Kidney (tissue), 14 donors: Measurements from ENCODE around the gene TTLL11. TPM values are rescaled to one million over a fixed set of nuclear protein-coding genes. Genes with fewer than 3 reads are reported as not detected.

Experiments used
- DNase-seq, 5 donors: peaks; one replicate each; pipeline ENCODE4 v3.0.0-alpha.2; 2013 to 2020
- FAIRE-seq: peaks from 2 replicates; lab custom pipeline; 2012; peaks lifted over from hg19 to GRCh38; lab: Jason Lieb, UNC
- H3K27ac ChIP-seq, 2 donors: one replicate each; pipeline ENCODE4 v1.7.0; 2013; ENCODE audit warnings: low read depth in 2 of 2, low read length in 2 of 2, inconsistent platforms in 1 of 2
- H3K27me3 ChIP-seq: one replicate; pipeline ENCODE4 v1.7.1; 2013; ENCODE audit warnings: low read length, inconsistent platforms; ENCODE audit not compliant: control insufficient read depth, insufficient read depth
- H3K36me3 ChIP-seq, 3 donors: one replicate each; pipeline versions ENCODE4 v1.7.0 to v1.7.1; 2013; ENCODE audit warnings: low read length in 3 of 3, control low read depth in 1 of 3, inconsistent platforms in 1 of 3; ENCODE audit not compliant: insufficient read depth in 3 of 3, control insufficient read depth in 2 of 3
- H3K4me1 ChIP-seq, 3 donors: one replicate each; pipeline versions ENCODE4 v1.7.0 to v1.7.1; 2013; ENCODE audit warnings: low read length in 3 of 3, inconsistent platforms in 1 of 3, low read depth in 1 of 3; ENCODE audit not compliant: control insufficient read depth in 2 of 3, insufficient read depth in 2 of 3
- H3K4me3 ChIP-seq, 3 donors: one replicate each; pipeline versions ENCODE4 v1.7.0 to v1.8.1; 2013; ENCODE audit warnings: low read length in 3 of 3, control low read depth in 1 of 3, inconsistent platforms in 1 of 3
- H3K9ac ChIP-seq, 3 donors: one replicate each; pipeline versions ENCODE4 v1.7.0 to v1.7.1; 2013; ENCODE audit warnings: low read length in 3 of 3, control low read depth in 1 of 3, inconsistent platforms in 1 of 3
- H3K9me3 ChIP-seq, 3 donors: one replicate each; pipeline versions ENCODE4 v1.7.0 to v1.7.1; 2013; ENCODE audit warnings: low read length in 3 of 3, control low read depth in 1 of 3, inconsistent platforms in 1 of 3; ENCODE audit not compliant: control insufficient read depth in 2 of 3, insufficient read depth in 1 of 3
- intact Hi-C: fragments of 100-400 bp; cut with DNase I; formaldehyde crosslinking; loops from one replicate; pipeline ENCODE4 v1.11.1; 2022
- polyA plus RNA-seq: library from polyadenylated mRNA; stranded (reverse); fragments of 350-450 nt; fragmentation: Illumina TruSeq; extraction: RNeasy Lipid Tissue Mini Kit (QIAGEN cat#74804); gene quantifications from one replicate; pipeline ENCODE4 v1.2.3, GENCODE V29; 2014; ENCODE audit warnings: low read depth, low replicate concordance; ENCODE audit not compliant: insufficient read depth
- total RNA-seq: library from RNA; stranded (reverse); fragmentation: NEBNext Ultra II Directional; extraction: Animal tissue kit (Norgen Biotek cat#: 25700); gene quantifications from one replicate; pipeline ENCODE4 v1.2.1, GENCODE V29; 2021
- TF ChIP-seq, protein P1 (sequence below): IDR thresholded peaks from 3 replicates; pipeline ENCODE4 v1.5.1; 2012; ENCODE audit warnings: mild to moderate bottlenecking, moderate library complexity, borderline replicate concordance; ENCODE audit not compliant: insufficient read depth; ENCODE audit errors: extremely low read depth
- donor health status: control.
- donor health status: control.
- donor health status: control.
- donor health status: control.
- donor health status: control.
- donor health status: DM: yes; HTN: yes; CAD: no.
- donor health status: Normal renal cell carcinoma (clear cell type).

Gene TTLL11
- total and polyA plus RNA-seq, 2 donors from 2014 or later: 2.3 to 10.0 TPM

DNA sequence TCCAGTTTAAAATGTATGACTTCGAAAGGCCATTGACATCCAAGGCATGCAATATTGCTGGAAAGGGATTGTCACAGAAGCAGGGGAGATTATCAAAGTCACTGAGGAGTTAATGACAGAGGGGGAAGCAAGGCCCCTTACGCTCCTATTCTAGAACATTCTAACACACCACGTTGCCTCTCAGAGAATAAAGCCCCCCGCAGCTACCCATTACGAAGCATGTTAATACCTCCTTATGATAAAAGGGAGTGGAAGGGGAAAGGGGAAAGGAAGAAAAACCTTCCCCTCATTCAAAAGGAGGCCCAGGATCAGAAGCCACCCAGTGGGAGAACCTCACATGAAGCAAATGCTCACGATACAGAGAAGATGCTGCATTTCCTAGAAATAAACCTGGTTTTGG, 228.0 kb downstream of the TTLL11 start:
- intact Hi-C loops: no loop called here
- H3K4me3 ChIP-seq: no peak overlapping the region
- no peaks in the 10 kb centered on the region for H3K27me3 ChIP-seq
- FAIRE-seq (no peak), DNase-seq (no peak)
- no peaks in the 10 kb centered on the region for H3K36me3 ChIP-seq
- no peak overlapping the region for H3K27ac ChIP-seq
- H3K9ac ChIP-seq: no peak overlapping the region
- H3K4me1 ChIP-seq: peaks cover 0 to 5% (median 0%) of the 10 kb centered on the region in 3 donors
- H3K9me3 ChIP-seq: no peaks in the 10 kb centered on the region
- TF ChIP-seq, protein P1, sequence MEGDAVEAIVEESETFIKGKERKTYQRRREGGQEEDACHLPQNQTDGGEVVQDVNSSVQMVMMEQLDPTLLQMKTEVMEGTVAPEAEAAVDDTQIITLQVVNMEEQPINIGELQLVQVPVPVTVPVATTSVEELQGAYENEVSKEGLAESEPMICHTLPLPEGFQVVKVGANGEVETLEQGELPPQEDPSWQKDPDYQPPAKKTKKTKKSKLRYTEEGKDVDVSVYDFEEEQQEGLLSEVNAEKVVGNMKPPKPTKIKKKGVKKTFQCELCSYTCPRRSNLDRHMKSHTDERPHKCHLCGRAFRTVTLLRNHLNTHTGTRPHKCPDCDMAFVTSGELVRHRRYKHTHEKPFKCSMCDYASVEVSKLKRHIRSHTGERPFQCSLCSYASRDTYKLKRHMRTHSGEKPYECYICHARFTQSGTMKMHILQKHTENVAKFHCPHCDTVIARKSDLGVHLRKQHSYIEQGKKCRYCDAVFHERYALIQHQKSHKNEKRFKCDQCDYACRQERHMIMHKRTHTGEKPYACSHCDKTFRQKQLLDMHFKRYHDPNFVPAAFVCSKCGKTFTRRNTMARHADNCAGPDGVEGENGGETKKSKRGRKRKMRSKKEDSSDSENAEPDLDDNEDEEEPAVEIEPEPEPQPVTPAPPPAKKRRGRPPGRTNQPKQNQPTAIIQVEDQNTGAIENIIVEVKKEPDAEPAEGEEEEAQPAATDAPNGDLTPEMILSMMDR: no peak

DNA sequence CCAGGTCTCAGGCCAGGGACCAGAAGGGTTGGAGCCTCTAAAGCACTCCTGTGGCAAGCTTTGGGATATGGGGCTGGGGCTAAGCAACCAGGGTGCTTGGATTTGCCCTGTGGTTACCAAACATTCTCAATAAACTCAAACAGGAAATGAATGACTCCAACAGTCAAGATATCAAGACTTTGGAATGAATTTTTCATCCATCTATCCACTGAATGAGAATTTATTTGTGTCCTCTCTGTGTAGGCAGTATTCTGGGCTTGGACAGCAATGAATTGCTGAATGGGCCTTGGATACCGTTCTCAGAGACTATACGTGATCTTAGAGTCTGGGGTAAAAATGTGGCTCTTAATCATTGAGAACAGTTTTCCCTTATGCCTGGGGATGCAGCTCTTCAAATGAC, 229.2 kb downstream of the TTLL11 start:
- H3K27me3 ChIP-seq: no peaks in the 10 kb centered on the region
- FAIRE-seq (no peak), DNase-seq (no peak)
- intact Hi-C loops: no loop called here
- H3K4me3 ChIP-seq: no peak overlapping the region
- H3K9me3 ChIP-seq: no peaks in the 10 kb centered on the region
- H3K27ac ChIP-seq: no peak overlapping the region
- peaks cover 0 to 5% (median 0%) of the 10 kb centered on the region in 3 donors for H3K4me1 ChIP-seq
- no peak overlapping the region for H3K9ac ChIP-seq
- H3K36me3 ChIP-seq: no peaks in the 10 kb centered on the region
- TF ChIP-seq, protein P1: no peak

DNA sequence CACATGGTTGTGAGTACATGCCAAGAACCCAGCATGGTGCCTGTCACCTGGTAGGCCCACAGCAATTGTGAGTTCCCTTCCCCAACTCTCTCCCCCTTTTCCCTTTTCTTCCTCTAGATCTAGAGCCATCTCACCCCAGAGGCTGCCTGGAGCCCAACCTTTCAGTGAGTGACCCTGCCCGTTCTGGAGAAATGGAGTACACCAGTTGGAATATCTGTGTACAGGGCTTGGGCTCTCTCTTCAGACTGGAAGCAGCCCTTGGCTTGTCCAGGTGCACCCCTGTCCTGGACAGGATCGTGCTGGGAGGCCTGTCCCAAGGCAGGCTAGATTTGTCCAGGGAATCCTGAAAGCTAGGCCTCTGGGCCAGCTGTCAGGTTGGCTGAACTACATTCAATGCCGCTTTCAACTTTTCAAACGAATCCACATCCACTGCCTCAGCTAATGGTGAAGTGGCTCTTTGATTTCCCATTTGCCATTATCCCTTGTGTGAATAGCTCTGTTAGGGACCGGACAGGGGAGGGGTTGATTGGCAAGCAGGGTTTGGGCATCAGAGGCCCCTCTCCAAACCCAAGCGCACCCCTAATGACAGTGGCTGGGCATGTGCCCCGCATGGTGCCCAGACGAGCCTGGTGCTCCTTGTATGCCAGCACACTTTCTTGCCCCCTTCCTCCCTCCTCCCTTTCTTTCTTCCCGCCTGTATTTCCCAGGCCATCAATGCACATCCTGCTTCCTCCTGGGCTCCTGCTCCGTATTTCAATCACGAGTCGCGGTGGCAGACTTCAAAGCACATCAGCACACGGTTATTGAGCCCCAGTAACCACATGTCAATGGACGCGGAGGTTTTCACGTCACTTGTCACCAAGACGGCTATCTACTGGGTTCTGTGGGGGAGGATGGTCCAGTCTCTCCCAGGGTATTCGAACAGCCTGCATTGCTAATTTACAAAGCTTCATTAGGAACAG, 230.5 kb downstream of the TTLL11 start:
- Histone ChIP-seq H3K36me3 (no peaks in the 10 kb centered on the region), H3K27me3 (no peaks in the 10 kb centered on the region), H3K9me3 (no peaks in the 10 kb centered on the region), H3K4me1 (peaks cover 0 to 5% (median 0%) of the 10 kb centered on the region in 3 donors), H3K27ac (no peak overlapping the region), H3K9ac (no peak overlapping the region), H3K4me3 (no peak overlapping the region)
- FAIRE-seq (no peak), DNase-seq (no peak)
- TF ChIP-seq, protein P1: no peak
- intact Hi-C loops: no loop called here
